ENCODE results near the gene ZC3H12C. TPM values are rescaled to one million over a fixed set of nuclear protein-coding genes. Genes with fewer than 3 reads are reported as not detected.

Gene ZC3H12C
- total RNA-seq, 1 donor from 2014 or later, result 11.8 TPM

DNA sequence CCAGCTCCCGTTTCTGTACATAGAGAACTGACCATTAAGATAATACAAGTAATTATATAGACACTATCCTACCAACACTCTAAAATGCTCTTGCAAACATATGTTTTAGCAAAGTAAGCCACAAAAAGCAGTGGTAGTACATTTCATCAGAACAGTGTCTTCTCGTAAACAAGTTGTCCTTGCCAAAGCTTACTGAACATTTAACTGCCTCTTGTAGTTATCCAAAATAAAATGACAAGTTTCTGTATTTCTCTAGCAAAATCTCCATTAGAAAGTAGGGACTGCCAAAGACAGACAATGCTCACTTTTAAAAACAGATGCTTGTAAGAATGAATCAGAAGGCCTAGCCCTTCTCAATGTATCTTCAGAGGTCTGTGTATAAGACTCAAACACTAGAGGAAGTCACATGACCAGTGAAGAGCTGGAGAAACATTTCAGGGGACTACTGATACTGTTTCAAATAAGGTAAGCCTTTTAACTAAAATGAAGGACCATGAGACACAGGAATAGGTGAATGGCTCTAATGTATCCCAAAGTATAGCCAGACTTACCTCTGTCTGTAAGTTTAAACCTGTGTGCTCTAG is 7.8 kb upstream of the ZC3H12C start:
- TF ChIP-seq, protein P1, sequence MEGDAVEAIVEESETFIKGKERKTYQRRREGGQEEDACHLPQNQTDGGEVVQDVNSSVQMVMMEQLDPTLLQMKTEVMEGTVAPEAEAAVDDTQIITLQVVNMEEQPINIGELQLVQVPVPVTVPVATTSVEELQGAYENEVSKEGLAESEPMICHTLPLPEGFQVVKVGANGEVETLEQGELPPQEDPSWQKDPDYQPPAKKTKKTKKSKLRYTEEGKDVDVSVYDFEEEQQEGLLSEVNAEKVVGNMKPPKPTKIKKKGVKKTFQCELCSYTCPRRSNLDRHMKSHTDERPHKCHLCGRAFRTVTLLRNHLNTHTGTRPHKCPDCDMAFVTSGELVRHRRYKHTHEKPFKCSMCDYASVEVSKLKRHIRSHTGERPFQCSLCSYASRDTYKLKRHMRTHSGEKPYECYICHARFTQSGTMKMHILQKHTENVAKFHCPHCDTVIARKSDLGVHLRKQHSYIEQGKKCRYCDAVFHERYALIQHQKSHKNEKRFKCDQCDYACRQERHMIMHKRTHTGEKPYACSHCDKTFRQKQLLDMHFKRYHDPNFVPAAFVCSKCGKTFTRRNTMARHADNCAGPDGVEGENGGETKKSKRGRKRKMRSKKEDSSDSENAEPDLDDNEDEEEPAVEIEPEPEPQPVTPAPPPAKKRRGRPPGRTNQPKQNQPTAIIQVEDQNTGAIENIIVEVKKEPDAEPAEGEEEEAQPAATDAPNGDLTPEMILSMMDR (conservative IDR thresholded peaks at IDR 0.05), result no peak
- peaks cover 4% of the 10 kb centered on the region for H3K27me3 Mint-ChIP-seq
- no peak overlapping the region for H3K4me3 Mint-ChIP-seq
- no peak for DNase-seq (ENCODE audit: extremely low spot score, unreplicated experiment)
- no peaks in the 10 kb centered on the region for H3K36me3 Mint-ChIP-seq
- no peak overlapping the region for H3K27ac Mint-ChIP-seq
- H3K9me3 Mint-ChIP-seq, result no peaks in the 10 kb centered on the region
- H3K4me1 Mint-ChIP-seq (ENCODE audit: unreplicated experiment), result no peaks in the 10 kb centered on the region

GRCh38 chr11:110086892-110087309 is 6.3 kb upstream of the ZC3H12C start:
- Mint-ChIP-seq H3K27ac (no peak overlapping the region), H3K4me3 (no peak overlapping the region), H3K36me3 (no peaks in the 10 kb centered on the region), H3K9me3 (no peaks in the 10 kb centered on the region), H3K27me3 (peaks cover 4% of the 10 kb centered on the region), H3K4me1 (ENCODE audit: unreplicated experiment) (peaks cover 2% of the 10 kb centered on the region)
- TF ChIP-seq, protein P1 (conservative IDR thresholded peaks at IDR 0.05), result no peak
- DNase-seq (ENCODE audit: extremely low spot score, unreplicated experiment), result no peak

GRCh38 chr11:110087812-110088534 is 5.2 kb upstream of the ZC3H12C start:
- H3K27ac Mint-ChIP-seq, result no peak overlapping the region

DNA sequence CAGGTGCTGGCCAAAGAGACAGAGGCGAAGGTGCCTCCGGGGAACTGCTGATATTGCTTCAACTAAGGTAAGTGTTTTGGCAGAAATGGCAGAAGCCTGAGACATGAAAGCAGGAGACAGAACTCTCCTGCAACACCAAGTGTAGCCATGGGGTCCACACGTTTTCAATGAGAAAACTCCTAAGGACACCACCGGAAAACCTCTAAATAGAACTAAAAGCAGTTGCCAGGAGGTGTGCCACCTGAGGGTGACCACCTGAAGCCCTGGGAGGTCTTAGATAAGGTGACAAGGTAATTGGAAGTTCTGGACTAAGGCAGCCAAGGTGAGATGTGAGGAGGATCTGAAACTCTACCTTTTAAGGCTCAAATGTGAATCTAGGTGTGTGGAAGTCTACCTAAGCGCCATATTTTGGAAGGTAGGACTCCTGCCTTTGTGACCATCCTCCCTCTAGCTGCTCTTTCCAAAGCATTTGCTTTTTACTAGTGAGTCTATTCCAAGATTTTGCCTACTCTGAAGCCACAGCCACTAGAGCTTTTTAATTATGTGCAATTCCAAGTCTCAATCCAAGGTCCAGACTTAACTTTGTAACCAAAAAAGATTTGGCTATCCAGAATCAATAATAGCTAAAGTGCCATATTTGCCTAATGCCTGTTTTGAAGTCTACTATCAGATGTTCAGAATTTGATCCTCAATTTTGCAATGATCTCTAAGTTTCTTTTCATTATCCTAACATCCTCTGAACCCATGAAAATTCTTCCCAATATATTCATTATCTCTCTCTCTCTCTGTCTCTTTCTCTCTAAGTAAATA is 4.5 kb upstream of the ZC3H12C start:
- Mint-ChIP-seq H3K36me3 (no peaks in the 10 kb centered on the region), H3K27me3 (peaks cover 9% of the 10 kb centered on the region), H3K4me3 (no peak overlapping the region), H3K27ac (no peak overlapping the region), H3K4me1 (ENCODE audit: unreplicated experiment) (peaks cover 7% of the 10 kb centered on the region), H3K9me3 (no peaks in the 10 kb centered on the region)
- TF ChIP-seq, protein P1 (conservative IDR thresholded peaks at IDR 0.05), result no peak
- DNase-seq (ENCODE audit: extremely low spot score, unreplicated experiment), result no peak

More at GRCh38 chr11:110087812-110088534, 5.2 kb upstream of the ZC3H12C start:
- Mint-ChIP-seq H3K9me3 (no peaks in the 10 kb centered on the region), H3K27me3 (peaks cover 9% of the 10 kb centered on the region), H3K4me3 (no peak overlapping the region), H3K36me3 (no peaks in the 10 kb centered on the region), H3K4me1 (ENCODE audit: unreplicated experiment) (peaks cover 6% of the 10 kb centered on the region)
- DNase-seq (ENCODE audit: extremely low spot score, unreplicated experiment), result no peak
- TF ChIP-seq, protein P1 (conservative IDR thresholded peaks at IDR 0.05), result no peak

- H3K4me3 Mint-ChIP-seq, result no peak overlapping the region
- DNase-seq (ENCODE audit: extremely low spot score, unreplicated experiment), result no peak
- TF ChIP-seq, protein P1 (conservative IDR thresholded peaks at IDR 0.05), result no peak
- H3K9me3 Mint-ChIP-seq, result no peaks in the 10 kb centered on the region
- H3K36me3 Mint-ChIP-seq, result no peaks in the 10 kb centered on the region
- H3K4me1 Mint-ChIP-seq (ENCODE audit: unreplicated experiment), result peaks cover 13% of the 10 kb centered on the region
- no peak overlapping the region for H3K27ac Mint-ChIP-seq
- peaks cover 9% of the 10 kb centered on the region for H3K27me3 Mint-ChIP-seq
Measured at GRCh38 chr11:110089617-110090282, 3.4 kb upstream of the ZC3H12C start.

Measured in type B pancreatic cell (in vitro differentiated cells).